ENCODE measurements around the gene PARP14.
"Not testable (repeated sequence)": the region's sequence is repeated elsewhere in the genome, so short reads cannot be mapped to it uniquely, and the experiment has no call there.

The PARP14 gene

GRCh38 chr3:122728756-122729514, 48.3 kb downstream of the PARP14 start:
- no peak for DNase-seq (ENCODE audit: low read depth)
- TF ChIP-seq CTCF (conservative IDR thresholded peaks at IDR 0.05; ENCODE audit: low read depth, low read length) = no peak
- H3K4me3 ChIP-seq (ENCODE audit: low read depth, low read length) = no peak overlapping the region

GRCh38 chr3:122730240-122730639, 49.6 kb downstream of the PARP14 start:
- no peak for DNase-seq (ENCODE audit: low read depth)
- H3K4me3 ChIP-seq (ENCODE audit: low read depth, low read length) = no peak overlapping the region
- no peak for TF ChIP-seq CTCF (conservative IDR thresholded peaks at IDR 0.05; ENCODE audit: low read depth, low read length)

GRCh38 chr3:122732682-122733525, 52.3 kb downstream of the PARP14 start:
- DNase-seq (ENCODE audit: low read depth); H3K4me3 ChIP-seq (ENCODE audit: low read depth, low read length): not testable (repeated sequence)

GRCh38 chr3:122739172-122739571, 58.5 kb downstream of the PARP14 start:
- no peak for DNase-seq (ENCODE audit: low read depth)
- H3K4me3 ChIP-seq (ENCODE audit: low read depth, low read length) = no peak overlapping the region
- TF ChIP-seq CTCF (conservative IDR thresholded peaks at IDR 0.05; ENCODE audit: low read depth, low read length) = no peak

GRCh38 chr3:122742234-122742633, 61.6 kb downstream of the PARP14 start:
- no peak for TF ChIP-seq CTCF (conservative IDR thresholded peaks at IDR 0.05; ENCODE audit: low read depth, low read length)
- H3K4me3 ChIP-seq (ENCODE audit: low read depth, low read length) = no peak overlapping the region
- DNase-seq (ENCODE audit: low read depth) = no peak

GRCh38 chr3:122743581-122744120, 63.0 kb downstream of the PARP14 start:
- no peak for TF ChIP-seq CTCF (conservative IDR thresholded peaks at IDR 0.05; ENCODE audit: low read depth, low read length)
- no peak for DNase-seq (ENCODE audit: low read depth)
- H3K4me3 ChIP-seq (ENCODE audit: low read depth, low read length) = no peak overlapping the region

- DNase-seq (ENCODE audit: low read depth) = peak; percentile 91
- no peak for TF ChIP-seq CTCF (conservative IDR thresholded peaks at IDR 0.05; ENCODE audit: low read depth, low read length)
- H3K4me3 ChIP-seq (ENCODE audit: low read depth, low read length) = no peak overlapping the region
These were observed 64.9 kb downstream of the PARP14 start for GRCh38 chr3:122745369-122746021.

GRCh38 chr3:122747295-122747694, 66.7 kb downstream of the PARP14 start:
- not testable (repeated sequence) for H3K4me3 ChIP-seq (ENCODE audit: low read depth, low read length); DNase-seq (ENCODE audit: low read depth)

Data from choroid plexus epithelial cell (primary cell).